C4-2B (cell line): ENCODE results near the gene SGK2.

ENCODE experiments used
- H3K27ac ChIP-seq: fragments of 450-650 bp; 2 replicates; pipeline ENCODE4 v1.5.1; 2017
- CTCF ChIP-seq: fragments of 450-650 bp; conservative IDR thresholded peaks from 2 replicates; pipeline ENCODE4 v1.5.1; 2017; ENCODE audit warnings: mild to moderate bottlenecking
- ZFX ChIP-seq: fragments of 450-650 bp; IDR thresholded peaks from 2 replicates; pipeline ENCODE4 v1.6.1; 2017

Gene SGK2

GRCh38 chr20:43520074-43520630, 38.7 kb upstream of the SGK2 start:
- no peak overlapping the region for H3K27ac ChIP-seq
- TF ChIP-seq CTCF (no peak), ZFX (no peak)

DNA sequence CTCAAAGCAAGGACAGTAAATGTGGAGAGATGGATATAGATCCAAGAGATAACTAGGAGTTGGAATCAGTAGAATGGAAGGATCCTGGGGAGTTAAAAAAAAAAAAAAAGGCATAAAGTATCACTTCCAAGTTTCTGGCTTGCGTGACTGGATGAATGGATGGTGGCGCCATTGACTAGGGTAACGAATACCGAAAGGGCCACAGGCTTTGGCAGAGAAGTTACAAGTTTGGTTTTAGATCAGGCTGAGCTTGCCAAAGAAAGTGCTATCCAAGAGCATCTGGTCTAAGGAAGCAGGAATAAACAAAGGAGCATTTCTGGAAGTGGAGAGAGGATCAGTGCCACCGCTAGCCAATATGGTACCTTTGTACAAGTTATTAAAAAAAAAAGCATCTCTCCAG, 33.8 kb upstream of the SGK2 start:
- no peak overlapping the region for H3K27ac ChIP-seq
- TF ChIP-seq CTCF (no peak), ZFX (no peak)

DNA sequence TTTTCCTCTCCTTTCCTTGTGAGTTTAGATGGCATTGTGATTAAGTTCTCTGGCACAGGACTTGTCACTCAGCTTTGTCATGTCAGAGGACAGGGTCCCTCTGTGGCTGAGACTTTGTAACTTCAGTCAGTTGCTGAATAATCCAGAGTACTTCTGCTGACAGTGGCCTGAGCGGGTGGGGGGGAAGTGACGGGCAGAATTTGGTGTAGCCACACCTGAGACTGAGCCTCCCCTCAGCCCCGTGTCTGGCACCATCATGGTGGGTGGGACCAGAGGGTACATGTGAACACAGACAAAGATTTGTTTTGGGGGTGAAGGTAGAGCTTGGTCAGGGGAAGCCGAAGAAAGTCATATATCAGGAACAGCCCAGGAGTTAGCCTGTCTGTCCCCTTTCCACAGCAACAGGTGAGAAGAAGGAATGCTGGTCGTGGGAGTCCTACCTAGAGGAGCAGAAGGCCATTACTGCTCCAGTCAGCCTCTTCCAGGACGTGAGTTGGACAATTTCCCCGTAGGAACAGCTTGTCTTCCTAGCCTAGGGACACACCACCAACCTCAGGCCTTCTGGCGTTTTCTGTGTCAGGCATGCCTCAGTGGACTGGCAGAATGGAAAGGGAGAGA, 30.5 kb upstream of the SGK2 start:
- TF ChIP-seq CTCF (no peak), ZFX (no peak)
- H3K27ac ChIP-seq, result no peak overlapping the region

DNA sequence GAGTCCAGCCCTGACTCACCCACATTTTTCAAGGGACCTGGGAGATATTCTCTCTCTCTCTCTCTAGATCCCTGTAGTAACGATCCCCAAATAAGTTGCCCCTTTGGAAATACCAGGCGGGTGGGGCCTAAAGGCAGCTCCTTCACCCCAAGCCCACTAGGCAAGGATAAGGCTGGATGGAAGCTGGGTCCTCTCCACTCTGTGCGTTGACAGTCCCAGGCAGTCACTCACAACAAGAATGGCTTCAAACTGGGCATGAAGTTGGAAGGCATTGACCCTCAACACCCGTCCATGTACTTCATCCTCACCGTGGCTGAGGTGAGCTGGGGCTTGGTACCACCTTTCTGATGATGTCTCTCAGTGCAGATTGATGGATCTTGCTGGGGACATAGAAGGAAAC, 29.8 kb upstream of the SGK2 start:
- TF ChIP-seq ZFX (no peak), CTCF (no peak)
- no peak overlapping the region for H3K27ac ChIP-seq

- H3K27ac ChIP-seq, result no peak overlapping the region
- TF ChIP-seq ZFX, result no peak
- no peak for TF ChIP-seq CTCF
Measured at GRCh38 chr20:43529457-43530153, 29.2 kb upstream of the SGK2 start.

GRCh38 chr20:43530321-43531090, 28.3 kb upstream of the SGK2 start:
- H3K27ac ChIP-seq, result no peak overlapping the region

More at GRCh38 chr20:43530321-43531090, 28.3 kb upstream of the SGK2 start:
- no peak for TF ChIP-seq CTCF
- TF ChIP-seq ZFX, result no peak
